Left kidney (tissue), 8 donors: ENCODE results near the gene NAIF1. TPM values are rescaled to one million over a fixed set of nuclear protein-coding genes. Genes with fewer than 3 reads are reported as not detected.
A peak's percentile ranks its signal among the peaks of the same experiment; 100 is the strongest.
"Not testable (repeated sequence)": the region's sequence is repeated elsewhere in the genome, so short reads cannot be mapped to it uniquely, and the experiment has no call there.

ENCODE experiments used
- DNase-seq: peaks from one replicate; pipeline ENCODE4 v3.0.0-alpha.2; 2013
- long read RNA-seq, 8 donors: transcript quantifications; one replicate each; lab custom pipeline, GENCODE V29; 2026
- polyA plus RNA-seq: library from polyadenylated mRNA; unstranded; fragments of 120-200 nt; gene quantifications from one replicate; pipeline ENCODE4 v1.2.1, GENCODE V29; 2013; ENCODE audit not compliant: insufficient read length

Gene NAIF1
- 10.8 TPM for polyA plus RNA-seq
- long read RNA-seq, donor 1, partial matches to known transcripts = 5 of 9 reads
- long read RNA-seq, donor 1, other reads (novel, unspliced or antisense) = 0 of 9 reads
- long read RNA-seq, donor 2, transcript NAIF1-201 (2 exons, 3,399 nt) = major isoform, 6 of 6 reads
- long read RNA-seq, donor 2, partial matches to known transcripts = 0 of 6 reads
- long read RNA-seq, donor 2, other reads (novel, unspliced or antisense) = 0 of 6 reads
- long read RNA-seq, donor 3, partial matches to known transcripts = 0 of 1 reads
- long read RNA-seq, donor 3, other reads (novel, unspliced or antisense) = 0 of 1 reads
- long read RNA-seq, donor 4 = 0 reads
- long read RNA-seq, donor 5, partial matches to known transcripts = 0 of 2 reads
- long read RNA-seq, donor 5, other reads (novel, unspliced or antisense) = 0 of 2 reads
- long read RNA-seq, donor 6, partial matches to known transcripts = 6 of 8 reads
- long read RNA-seq, donor 6, other reads (novel, unspliced or antisense) = 0 of 8 reads
- long read RNA-seq, donor 7, partial matches to known transcripts = 0 of 8 reads
- long read RNA-seq, donor 7, other reads (novel, unspliced or antisense) = 5 of 8 reads
- long read RNA-seq, donor 8 = 0 reads

DNA sequence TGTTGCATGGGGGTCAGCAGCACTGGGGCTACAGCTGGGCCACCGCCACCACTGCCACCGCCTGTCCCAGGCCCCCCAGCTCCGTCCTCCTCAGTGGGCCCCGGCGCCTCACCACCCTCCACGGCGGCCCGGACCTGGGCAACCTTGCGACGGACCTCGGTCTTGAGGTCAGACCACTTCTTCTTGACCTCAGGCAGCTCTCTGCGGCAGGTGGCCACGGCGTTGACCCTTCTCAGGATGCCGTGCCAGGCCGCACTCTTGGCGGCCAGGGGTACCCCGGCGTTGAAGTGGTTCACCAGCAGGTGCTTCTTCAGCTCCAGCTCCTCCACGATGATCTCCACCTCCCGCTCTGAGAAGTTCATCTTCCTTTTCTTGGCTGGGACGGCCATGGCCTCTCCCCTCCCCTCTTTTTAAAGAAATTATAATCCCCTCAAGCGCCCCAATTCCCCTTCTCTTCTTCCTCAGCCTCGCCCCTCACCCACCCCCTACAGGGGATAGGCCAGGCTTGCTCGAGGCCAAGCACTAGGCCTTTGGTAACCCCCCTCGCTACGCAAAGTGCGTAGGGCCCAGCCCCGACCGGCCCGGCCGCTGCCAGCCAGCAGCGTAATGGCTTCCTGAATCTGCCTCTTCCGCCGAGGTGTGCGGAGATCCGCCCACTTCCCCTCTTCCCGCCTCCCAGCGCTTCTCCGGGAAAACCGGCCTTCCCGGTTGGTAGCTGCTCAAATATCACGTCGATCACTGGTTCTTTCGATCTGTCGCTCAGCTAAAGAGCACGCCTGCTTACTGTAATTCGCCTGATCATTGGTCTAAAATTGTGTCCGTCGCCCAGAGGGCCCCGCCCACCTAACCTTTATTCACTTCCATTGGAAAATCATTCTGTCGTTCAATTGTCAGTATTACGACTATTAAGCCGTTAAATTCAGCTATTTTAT, at the start of gene NAIF1:
Gene NAIF1, minus strand, starts transcription at position 608 of the 932 bp plus-strand sequence. Its CDS starts 219 bp downstream, at position 389.
- peak; percentile 99 for DNase-seq

- no peak for DNase-seq
These were observed 49.3 kb upstream of the NAIF1 start for GRCh38 chr9:128116104-128117083.

GRCh38 chr9:128115187-128116103, 48.3 kb upstream of the NAIF1 start:
- no peak for DNase-seq

GRCh38 chr9:128114326-128115186, 47.4 kb upstream of the NAIF1 start:
- DNase-seq = no peak

DNA sequence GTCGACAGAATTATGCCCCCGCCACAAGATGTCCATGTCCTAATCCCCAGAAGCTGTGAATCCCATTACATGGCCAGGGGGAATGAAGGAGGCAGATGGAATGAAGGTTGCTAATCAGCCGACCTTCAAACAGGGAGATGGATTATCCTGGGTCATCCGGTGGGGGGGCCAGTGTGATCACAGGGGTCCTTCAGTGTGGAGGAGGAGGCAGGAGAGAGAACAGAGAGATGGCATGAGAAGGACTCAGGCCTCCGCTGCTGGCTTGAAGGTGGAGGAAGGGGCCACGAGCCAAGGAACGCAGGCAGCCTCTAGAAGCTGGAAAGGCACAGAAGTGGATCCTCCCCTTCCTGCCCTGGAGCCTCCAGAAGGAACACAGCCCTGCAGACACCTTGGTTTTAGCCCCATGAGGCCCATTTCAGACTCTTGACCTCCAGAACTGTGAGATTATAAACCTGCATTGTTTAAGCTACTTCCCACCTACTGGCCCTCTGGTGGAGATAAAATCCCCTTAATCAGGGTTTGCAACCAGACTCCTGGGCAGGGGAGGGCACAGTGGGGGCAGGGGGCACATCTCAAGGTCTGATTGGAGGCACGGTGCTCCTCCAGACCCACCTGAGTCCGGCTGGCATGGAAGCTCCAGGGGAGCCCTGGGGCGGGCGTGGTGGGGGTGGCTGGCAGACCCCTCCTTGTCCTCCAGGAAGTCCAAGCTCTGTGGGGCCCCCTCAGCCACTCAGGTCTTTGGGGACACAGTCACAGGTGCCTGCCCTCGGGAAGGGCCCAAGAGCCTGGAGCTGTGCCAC, 46.6 kb upstream of the NAIF1 start:
- DNase-seq = no peak

GRCh38 chr9:128111726-128112125, 44.6 kb upstream of the NAIF1 start:
- DNase-seq = not testable (repeated sequence)

- DNase-seq = no peak
These were observed 42.1 kb upstream of the NAIF1 start for GRCh38 chr9:128109050-128109709.

DNA sequence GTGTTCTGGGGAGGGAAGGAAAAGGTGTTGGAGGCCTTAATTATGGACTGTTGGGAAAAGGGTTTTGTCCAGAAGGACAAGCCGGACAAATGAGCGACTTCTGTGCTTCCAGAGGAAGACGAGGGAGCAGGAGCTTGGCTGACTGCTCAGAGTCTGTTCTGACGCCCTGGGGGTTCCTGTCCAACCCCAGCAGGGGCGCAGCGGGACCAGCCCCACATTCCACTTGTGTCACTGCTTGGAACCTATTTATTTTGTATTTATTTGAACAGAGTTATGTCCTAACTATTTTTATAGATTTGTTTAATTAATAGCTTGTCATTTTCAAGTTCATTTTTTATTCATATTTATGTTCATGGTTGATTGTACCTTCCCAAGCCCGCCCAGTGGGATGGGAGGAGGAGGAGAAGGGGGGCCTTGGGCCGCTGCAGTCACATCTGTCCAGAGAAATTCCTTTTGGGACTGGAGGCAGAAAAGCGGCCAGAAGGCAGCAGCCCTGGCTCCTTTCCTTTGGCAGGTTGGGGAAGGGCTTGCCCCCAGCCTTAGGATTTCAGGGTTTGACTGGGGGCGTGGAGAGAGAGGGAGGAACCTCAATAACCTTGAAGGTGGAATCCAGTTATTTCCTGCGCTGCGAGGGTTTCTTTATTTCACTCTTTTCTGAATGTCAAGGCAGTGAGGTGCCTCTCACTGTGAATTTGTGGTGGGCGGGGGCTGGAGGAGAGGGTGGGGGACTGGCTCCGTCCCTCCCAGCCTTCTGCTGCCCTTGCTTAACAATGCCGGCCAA, 41.3 kb upstream of the NAIF1 start:
- no peak for DNase-seq

DNA sequence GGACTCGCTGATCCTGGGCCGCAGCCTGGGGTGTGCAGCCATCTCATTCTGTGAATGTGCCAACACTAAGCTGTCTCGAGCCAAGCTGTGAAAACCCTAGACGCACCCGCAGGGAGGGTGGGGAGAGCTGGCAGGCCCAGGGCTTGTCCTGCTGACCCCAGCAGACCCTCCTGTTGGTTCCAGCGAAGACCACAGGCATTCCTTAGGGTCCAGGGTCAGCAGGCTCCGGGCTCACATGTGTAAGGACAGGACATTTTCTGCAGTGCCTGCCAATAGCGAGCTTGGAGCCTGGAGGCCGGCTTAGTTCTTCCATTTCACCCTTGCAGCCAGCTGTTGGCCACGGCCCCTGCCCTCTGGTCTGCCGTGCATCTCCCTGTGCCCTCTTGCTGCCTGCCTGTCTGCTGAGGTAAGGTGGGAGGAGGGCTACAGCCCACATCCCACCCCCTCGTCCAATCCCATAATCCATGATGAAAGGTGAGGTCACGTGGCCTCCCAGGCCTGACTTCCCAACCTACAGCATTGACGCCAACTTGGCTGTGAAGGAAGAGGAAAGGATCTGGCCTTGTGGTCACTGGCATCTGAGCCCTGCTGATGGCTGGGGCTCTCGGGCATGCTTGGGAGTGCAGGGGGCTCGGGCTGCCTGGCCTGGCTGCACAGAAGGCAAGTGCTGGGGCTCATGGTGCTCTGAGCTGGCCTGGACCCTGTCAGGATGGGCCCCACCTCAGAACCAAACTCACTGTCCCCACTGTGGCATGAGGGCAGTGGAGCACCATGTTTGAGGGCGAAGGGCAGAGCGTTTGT, 40.5 kb upstream of the NAIF1 start:
- no peak for DNase-seq

DNA sequence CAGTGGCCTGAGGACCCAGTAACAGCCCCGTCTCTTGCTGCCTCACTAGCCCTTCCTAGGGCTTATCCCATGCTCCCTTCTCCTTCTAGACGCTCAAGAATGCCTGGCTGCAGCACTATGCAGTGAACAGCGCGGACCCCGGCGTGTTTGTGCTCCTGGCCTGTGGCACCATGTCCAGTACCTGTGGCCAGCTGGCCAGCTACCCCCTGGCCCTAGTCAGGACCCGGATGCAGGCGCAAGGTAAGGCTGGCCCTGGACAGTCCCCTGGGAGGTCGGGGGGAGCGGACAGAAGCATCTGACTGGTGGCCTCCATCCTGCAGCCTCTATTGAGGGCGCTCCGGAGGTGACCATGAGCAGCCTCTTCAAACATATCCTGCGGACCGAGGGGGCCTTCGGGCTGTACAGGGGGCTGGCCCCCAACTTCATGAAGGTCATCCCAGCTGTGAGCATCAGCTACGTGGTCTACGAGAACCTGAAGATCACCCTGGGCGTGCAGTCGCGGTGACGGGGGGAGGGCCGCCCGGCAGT, 39.9 kb upstream of the NAIF1 start:
- no peak for DNase-seq

- no peak for DNase-seq
These were observed 39.2 kb upstream of the NAIF1 start for GRCh38 chr9:128106181-128106939.

DNA sequence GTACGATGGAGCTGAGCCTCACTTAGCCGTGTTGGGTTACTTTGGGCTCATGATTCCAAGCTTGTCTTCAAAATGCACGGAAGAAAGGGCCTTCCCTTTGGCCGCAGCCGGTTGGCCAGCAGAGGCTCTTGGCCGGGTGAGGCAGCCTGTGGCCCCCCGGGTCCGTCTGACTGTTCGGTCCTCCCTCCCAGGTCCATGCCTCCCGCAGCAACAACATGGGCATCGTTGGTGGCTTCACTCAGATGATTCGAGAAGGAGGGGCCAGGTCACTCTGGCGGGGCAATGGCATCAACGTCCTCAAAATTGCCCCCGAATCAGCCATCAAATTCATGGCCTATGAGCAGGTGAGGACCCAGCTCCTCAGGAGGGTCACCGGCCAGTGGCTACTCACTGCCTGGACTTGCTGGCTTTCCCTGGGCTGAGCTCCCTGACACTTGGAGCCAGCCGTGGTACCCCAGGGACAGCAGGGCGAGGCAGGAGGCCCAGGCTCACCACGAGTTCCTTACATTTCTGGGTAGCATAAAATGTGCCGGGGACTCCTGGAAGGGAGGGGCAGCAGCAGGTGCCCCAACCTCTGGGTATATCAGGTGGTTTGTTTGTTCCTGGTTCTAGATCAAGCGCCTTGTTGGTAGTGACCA, 38.5 kb upstream of the NAIF1 start:
- DNase-seq = no peak

DNA sequence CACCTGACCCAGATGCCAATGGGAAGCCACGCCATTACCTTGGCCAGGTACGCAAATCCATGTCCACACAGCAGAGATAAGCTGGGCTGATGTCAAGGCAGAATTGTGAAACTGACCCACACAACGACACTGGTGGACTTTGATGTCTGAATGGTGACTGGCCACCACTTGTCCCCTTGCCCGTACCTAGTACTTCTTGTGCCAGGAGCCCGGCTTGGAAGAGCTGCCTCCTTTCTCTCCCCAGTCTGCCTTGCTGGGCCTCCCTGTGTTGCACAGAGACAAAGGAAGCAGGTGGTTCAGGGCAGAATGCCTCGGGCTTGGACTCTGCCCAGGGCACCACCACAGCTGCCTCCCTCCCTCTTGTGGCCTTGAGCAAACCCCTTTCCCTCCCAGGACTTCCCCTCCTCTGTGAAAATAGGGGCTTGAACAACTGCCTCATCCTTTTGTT, 37.1 kb upstream of the NAIF1 start:
- no peak for DNase-seq

DNA sequence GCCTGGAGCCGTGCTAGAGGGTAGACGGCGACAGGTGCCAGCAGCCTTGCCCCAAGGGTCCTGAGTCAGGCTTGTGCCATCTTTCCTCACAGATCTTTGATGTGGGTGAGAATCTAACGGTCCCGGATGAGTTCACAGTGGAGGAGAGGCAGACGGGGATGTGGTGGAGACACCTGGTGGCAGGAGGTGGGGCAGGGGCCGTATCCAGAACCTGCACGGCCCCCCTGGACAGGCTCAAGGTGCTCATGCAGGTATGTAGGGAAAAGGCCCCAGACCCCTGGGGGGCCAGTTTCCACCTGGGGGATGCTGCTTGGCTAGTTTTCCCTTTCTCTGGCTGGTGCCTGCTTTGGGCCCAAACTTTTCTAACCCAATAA, 36.5 kb upstream of the NAIF1 start:
- DNase-seq = no peak
